AG04450 (cell line): ENCODE measurements around the gene TNFSF18. TPM values are rescaled to one million over a fixed set of nuclear protein-coding genes. Genes with fewer than 3 reads are reported as not detected.
A peak's percentile ranks its signal among the peaks of the same experiment; 100 is the strongest.

Source experiments
- CTCF ChIA-PET: fragments of 300-600, 350-600 bp; formaldehyde crosslinking; extraction: SDS; loops from one replicate; lab custom pipeline; 2022; ENCODE audit warnings: antibody characterized with exemption, inconsistent platforms; lab: Charles Lee
- POLR2A ChIA-PET: fragments of 350-600 bp; formaldehyde crosslinking; extraction: SDS; loops from one replicate; lab custom pipeline; 2021; ENCODE audit warnings: antibody characterized with exemption, inconsistent platforms; lab: Yijun Ruan, JAX
- DNase-seq: peaks from one replicate; pipeline ENCODE4 v3.0.0-alpha.2; 2011; ENCODE audit warnings: low read depth, low spot score
- H3K27ac ChIP-seq: one replicate; pipeline ENCODE4 v1.5.1; 2012; ENCODE audit warnings: low read depth, low read length, control low read depth
- H3K27me3 ChIP-seq: one replicate; pipeline ENCODE4 v1.6.0; 2012; ENCODE audit warnings: low read length; ENCODE audit not compliant: control insufficient read depth, insufficient read depth
- H3K4me3 ChIP-seq: 2 replicates; pipeline ENCODE4 v1.5.1; 2011; ENCODE audit warnings: mild to moderate bottlenecking, low read depth, low read length, control low read depth
- H3K9me3 ChIP-seq: 2 replicates; pipeline ENCODE4 v1.5.1; 2012; ENCODE audit warnings: low read length; ENCODE audit not compliant: control insufficient read depth, insufficient read depth
- CTCF ChIP-seq: IDR thresholded peaks from 2 replicates; pipeline ENCODE4 v1.5.1; 2011; ENCODE audit warnings: low read depth, low read length, control low read depth, inconsistent platforms
- polyA plus RNA-seq: library from polyadenylated mRNA; depleted of rRNA; stranded (reverse); fragments of >200 nt; gene quantifications from 2 replicates; pipeline ENCODE4 v1.2.3, GENCODE V29; 2011

The TNFSF18 gene
- polyA plus RNA-seq, 1 experiment: 0.86 TPM

GRCh38 chr1:173014160-173014559 lies 36.6 kb downstream of the TNFSF18 start:
- ChIA-PET CTCF (no interaction called here), POLR2A (no interaction called here)
- TF ChIP-seq CTCF: no peak
- no peaks in the 10 kb centered on the region for H3K27me3 ChIP-seq
- no peak overlapping the region for H3K4me3 ChIP-seq
- no peak overlapping the region for H3K27ac ChIP-seq
- no peak for DNase-seq
- no peaks in the 10 kb centered on the region for H3K9me3 ChIP-seq

GRCh38 chr1:173012126-173012525 lies 38.6 kb downstream of the TNFSF18 start:
- DNase-seq: no peak
- ChIA-PET CTCF (no interaction called here), POLR2A (no interaction called here)
- H3K27me3 ChIP-seq: no peaks in the 10 kb centered on the region
- no peak for TF ChIP-seq CTCF
- H3K4me3 ChIP-seq: no peak overlapping the region
- no peak overlapping the region for H3K27ac ChIP-seq
- H3K9me3 ChIP-seq: no peaks in the 10 kb centered on the region

- H3K4me3 ChIP-seq: no peak overlapping the region
- ChIA-PET POLR2A (no interaction called here), CTCF (interaction anchor here (1.2 kb wide), 1 partner anchor 9 kb away, joined by 3 read pairs; no protein-coding TSS in a partner anchor)
- H3K27me3 ChIP-seq: no peaks in the 10 kb centered on the region
- no peak for DNase-seq
- H3K27ac ChIP-seq: no peak overlapping the region
- H3K9me3 ChIP-seq: no peaks in the 10 kb centered on the region
- TF ChIP-seq CTCF: no peak
These were observed 41.1 kb downstream of the TNFSF18 start for GRCh38 chr1:173009597-173009996.

- ChIA-PET POLR2A (no interaction called here), CTCF (no interaction called here)
- Histone ChIP-seq H3K4me3 (no peak overlapping the region), H3K9me3 (no peaks in the 10 kb centered on the region), H3K27ac (no peak overlapping the region), H3K27me3 (no peaks in the 10 kb centered on the region)
- peak; percentile 21; the same call in 1 of the 2 replicates for TF ChIP-seq CTCF
- no peak for DNase-seq
These were observed 45.4 kb downstream of the TNFSF18 start for GRCh38 chr1:173005196-173005864.
